ENCODE results near the gene CPSF4.

DNA sequence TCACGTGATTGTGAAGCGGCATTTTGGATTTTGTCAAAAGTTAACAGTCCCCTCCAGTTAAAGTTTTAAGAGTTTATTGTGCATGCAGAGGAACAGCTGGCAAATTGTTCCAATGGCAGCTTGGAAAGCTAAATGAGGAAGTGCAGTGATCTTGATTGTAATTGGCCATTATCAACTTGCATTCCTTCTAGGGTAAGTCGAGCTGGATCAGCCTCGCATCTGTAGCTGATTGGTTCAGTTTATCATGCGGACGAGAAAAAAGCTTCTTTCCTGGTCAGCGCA lies 34.5 kb downstream of the CPSF4 start:
- TF ChIP-seq TEAD4 (IDR thresholded peaks at IDR 0.05) (no peak), TAF1 (IDR thresholded peaks at IDR 0.05; ENCODE audit: low read depth) (no peak), EP300 (IDR thresholded peaks at IDR 0.05; ENCODE audit: borderline replicate concordance) (no peak), ZBTB7A (IDR thresholded peaks at IDR 0.05; ENCODE audit: low read depth) (no peak), CEBPB (IDR thresholded peaks at IDR 0.05) (no peak), RAD21 (IDR thresholded peaks at IDR 0.05; ENCODE audit: low read depth) (no peak), TCF12 (IDR thresholded peaks at IDR 0.05; ENCODE audit: low read depth) (no peak), FOXM1 (IDR thresholded peaks at IDR 0.05; ENCODE audit: borderline replicate concordance, low read depth) (no peak)
- TF ChIP-seq, protein P1, sequence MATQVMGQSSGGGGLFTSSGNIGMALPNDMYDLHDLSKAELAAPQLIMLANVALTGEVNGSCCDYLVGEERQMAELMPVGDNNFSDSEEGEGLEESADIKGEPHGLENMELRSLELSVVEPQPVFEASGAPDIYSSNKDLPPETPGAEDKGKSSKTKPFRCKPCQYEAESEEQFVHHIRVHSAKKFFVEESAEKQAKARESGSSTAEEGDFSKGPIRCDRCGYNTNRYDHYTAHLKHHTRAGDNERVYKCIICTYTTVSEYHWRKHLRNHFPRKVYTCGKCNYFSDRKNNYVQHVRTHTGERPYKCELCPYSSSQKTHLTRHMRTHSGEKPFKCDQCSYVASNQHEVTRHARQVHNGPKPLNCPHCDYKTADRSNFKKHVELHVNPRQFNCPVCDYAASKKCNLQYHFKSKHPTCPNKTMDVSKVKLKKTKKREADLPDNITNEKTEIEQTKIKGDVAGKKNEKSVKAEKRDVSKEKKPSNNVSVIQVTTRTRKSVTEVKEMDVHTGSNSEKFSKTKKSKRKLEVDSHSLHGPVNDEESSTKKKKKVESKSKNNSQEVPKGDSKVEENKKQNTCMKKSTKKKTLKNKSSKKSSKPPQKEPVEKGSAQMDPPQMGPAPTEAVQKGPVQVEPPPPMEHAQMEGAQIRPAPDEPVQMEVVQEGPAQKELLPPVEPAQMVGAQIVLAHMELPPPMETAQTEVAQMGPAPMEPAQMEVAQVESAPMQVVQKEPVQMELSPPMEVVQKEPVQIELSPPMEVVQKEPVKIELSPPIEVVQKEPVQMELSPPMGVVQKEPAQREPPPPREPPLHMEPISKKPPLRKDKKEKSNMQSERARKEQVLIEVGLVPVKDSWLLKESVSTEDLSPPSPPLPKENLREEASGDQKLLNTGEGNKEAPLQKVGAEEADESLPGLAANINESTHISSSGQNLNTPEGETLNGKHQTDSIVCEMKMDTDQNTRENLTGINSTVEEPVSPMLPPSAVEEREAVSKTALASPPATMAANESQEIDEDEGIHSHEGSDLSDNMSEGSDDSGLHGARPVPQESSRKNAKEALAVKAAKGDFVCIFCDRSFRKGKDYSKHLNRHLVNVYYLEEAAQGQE (IDR thresholded peaks at IDR 0.05; ENCODE audit: low read depth) = no peak
